Endometrial microvascular endothelial cells (primary cell): Measurements from ENCODE around the gene CCL18. TPM values are rescaled to one million over a fixed set of nuclear protein-coding genes. Genes with fewer than 3 reads are reported as not detected.
"Not testable (repeated sequence)": the region's sequence is repeated elsewhere in the genome, so short reads cannot be mapped to it uniquely, and the experiment has no call there.

Source experiments
- in situ Hi-C: cut with HindIII; loops from 2 replicates; pipeline ENCODE4 v1.10.0; 2017; ENCODE audit warnings: low sequenced_read_pairs, low pct_unique_long_range_greater_than_20kb; ENCODE audit errors: inconsistent ontology term
- total RNA-seq: library from RNA; depleted of rRNA; stranded (reverse); fragments of >200 nt; gene quantifications from one replicate; pipeline ENCODE4 v1.2.3, GENCODE V29; 2015; ENCODE audit errors: inconsistent ontology term

CCL18 gene
- total RNA-seq, 1 donor from 2014 or later = not detected

- in situ Hi-C loops = no loop called here
These were observed 4.5 kb downstream of the CCL18 start for GRCh38 chr17:36068524-36068923.

- in situ Hi-C loops = no loop called here
These were observed 5.1 kb downstream of the CCL18 start for GRCh38 chr17:36069136-36069535.

- in situ Hi-C loops = no loop called here
These were observed 6.4 kb downstream of the CCL18 start for GRCh38 chr17:36070427-36070826.

GRCh38 chr17:36071751-36072150, 7.7 kb downstream of the CCL18 start:
- in situ Hi-C loops = no loop called here

GRCh38 chr17:36072431-36073121, 8.5 kb downstream of the CCL18 start:
- in situ Hi-C loops = no loop called here

GRCh38 chr17:36074365-36074764, 10.3 kb downstream of the CCL18 start:
- in situ Hi-C loops = no loop called here

- in situ Hi-C loops = not testable (repeated sequence)
These were observed 17.8 kb downstream of the CCL18 start for GRCh38 chr17:36081681-36082471.

GRCh38 chr17:36082482-36083120, 18.5 kb downstream of the CCL18 start:
- in situ Hi-C loops = not testable (repeated sequence)

GRCh38 chr17:36083691-36084090, 19.6 kb downstream of the CCL18 start:
- in situ Hi-C loops = not testable (repeated sequence)

GRCh38 chr17:36085765-36086164, 21.7 kb downstream of the CCL18 start:
- in situ Hi-C loops = no loop called here

- in situ Hi-C loops = no loop called here
These were observed 22.7 kb downstream of the CCL18 start for GRCh38 chr17:36086791-36087190.

GRCh38 chr17:36087471-36087870, 23.4 kb downstream of the CCL18 start:
- in situ Hi-C loops = not testable (repeated sequence)

- in situ Hi-C loops = not testable (repeated sequence)
These were observed 24.0 kb downstream of the CCL18 start for GRCh38 chr17:36087897-36088572.

GRCh38 chr17:36088670-36089338, 24.7 kb downstream of the CCL18 start:
- in situ Hi-C loops = no loop called here

GRCh38 chr17:36089339-36089865, 25.3 kb downstream of the CCL18 start:
- in situ Hi-C loops = no loop called here

- in situ Hi-C loops = no loop called here
These were observed 26.1 kb downstream of the CCL18 start, which contains the start of gene CCL3 for GRCh38 chr17:36089888-36090836. Gene CCL3, minus strand, starts transcription at chr17:36090143. Its CDS starts 85 bp downstream, at chr17:36090058.

- in situ Hi-C loops = no loop called here
These were observed 28.2 kb downstream of the CCL18 start for GRCh38 chr17:36092230-36092629.
